Measurements from ENCODE around the gene TMF1. TPM values are rescaled to one million over a fixed set of nuclear protein-coding genes. Genes with fewer than 3 reads are reported as not detected.

TMF1 gene
- total and polyA plus RNA-seq, 12 donors, result 6.0 to 23.2 (median 20.1) TPM

DNA sequence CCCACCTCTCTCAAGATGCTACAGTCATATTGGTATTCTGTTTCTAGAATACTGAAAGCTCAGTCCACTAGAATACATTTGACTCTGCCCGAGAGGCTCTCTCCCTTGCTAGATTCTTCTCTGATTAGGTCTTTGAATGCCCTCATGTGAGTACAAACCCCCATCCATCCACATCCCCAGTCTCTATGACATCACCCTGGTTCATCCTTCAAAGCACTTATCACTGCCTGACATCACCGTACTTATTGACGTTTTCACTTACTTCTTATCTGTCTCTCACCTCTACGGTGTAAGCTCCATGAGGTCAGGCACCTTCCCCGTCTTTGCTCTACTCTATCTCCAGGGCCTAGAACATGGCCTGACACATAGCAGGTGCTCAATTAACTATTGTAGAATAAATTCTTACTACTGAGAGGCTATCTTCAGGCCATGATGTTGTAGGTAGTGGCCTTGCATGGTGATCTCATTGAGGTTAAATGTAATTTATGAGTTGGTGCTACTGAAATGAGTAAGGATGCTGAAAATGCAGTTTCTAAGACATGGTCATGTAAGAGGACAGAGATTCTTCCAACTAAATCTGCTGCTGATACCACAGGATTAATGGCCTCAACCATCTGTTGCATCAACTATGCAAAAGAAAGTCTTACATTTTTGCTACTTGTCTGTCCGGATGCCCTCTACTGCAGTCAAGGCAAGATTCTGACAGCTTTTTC is 65.5 kb downstream of the TMF1 start:
- DNase-seq (no peak), ATAC-seq (no peak)
- TF ChIP-seq, protein P1, sequence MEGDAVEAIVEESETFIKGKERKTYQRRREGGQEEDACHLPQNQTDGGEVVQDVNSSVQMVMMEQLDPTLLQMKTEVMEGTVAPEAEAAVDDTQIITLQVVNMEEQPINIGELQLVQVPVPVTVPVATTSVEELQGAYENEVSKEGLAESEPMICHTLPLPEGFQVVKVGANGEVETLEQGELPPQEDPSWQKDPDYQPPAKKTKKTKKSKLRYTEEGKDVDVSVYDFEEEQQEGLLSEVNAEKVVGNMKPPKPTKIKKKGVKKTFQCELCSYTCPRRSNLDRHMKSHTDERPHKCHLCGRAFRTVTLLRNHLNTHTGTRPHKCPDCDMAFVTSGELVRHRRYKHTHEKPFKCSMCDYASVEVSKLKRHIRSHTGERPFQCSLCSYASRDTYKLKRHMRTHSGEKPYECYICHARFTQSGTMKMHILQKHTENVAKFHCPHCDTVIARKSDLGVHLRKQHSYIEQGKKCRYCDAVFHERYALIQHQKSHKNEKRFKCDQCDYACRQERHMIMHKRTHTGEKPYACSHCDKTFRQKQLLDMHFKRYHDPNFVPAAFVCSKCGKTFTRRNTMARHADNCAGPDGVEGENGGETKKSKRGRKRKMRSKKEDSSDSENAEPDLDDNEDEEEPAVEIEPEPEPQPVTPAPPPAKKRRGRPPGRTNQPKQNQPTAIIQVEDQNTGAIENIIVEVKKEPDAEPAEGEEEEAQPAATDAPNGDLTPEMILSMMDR (IDR thresholded peaks at IDR 0.05), result no peak
- peaks cover 0 to 99% (median 45%) of the 10 kb centered on the region in 9 donors for H3K36me3 ChIP-seq
- intact Hi-C loops (cut with DNase I), result no loop called here
- no peaks in the 10 kb centered on the region for H3K9me3 ChIP-seq
- H3K27ac ChIP-seq, result no peak overlapping the region
- H3K4me1 ChIP-seq, result no peaks in the 10 kb centered on the region
- WGBS, 2 donors, result 91 to 94% methylated on average over 6 of the region's 6 CpGs
- no peaks in the 10 kb centered on the region for H3K27me3 ChIP-seq
- no peak overlapping the region for H3K4me3 ChIP-seq

DNA sequence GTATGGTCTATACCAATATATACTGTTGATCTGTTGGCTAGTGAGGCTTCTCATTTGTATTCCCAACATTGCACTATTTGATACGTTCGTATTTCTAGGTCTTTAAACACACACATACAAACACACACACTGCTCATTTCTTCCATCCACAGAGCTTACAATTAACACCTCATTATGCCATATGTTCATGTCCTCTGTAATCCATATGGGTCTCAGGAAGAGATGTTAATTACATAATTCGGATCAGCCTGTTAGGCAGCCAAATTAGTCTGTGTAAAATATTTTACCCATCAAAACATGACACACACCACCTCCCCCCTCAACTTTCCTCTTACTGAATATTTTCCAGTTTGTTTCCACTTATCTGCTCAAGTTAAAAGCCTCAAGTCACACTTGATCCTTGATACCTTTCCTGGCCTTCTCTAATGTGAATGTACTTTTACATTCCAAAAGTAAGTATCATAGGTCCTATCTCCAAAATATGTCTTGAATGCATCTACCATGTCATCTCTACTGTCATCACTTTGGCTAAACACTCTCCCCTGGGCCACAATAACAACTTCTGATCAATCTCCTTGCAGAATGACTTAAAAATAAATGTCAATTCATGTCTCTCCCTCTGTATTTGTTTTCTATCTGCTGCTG is 66.9 kb downstream of the TMF1 start:
- Histone ChIP-seq H3K36me3 (peaks cover 0 to 99% (median 55%) of the 10 kb centered on the region in 9 donors), H3K4me1 (no peaks in the 10 kb centered on the region), H3K9me3 (no peaks in the 10 kb centered on the region), H3K27ac (no peak overlapping the region), H3K4me3 (no peak overlapping the region), H3K27me3 (no peaks in the 10 kb centered on the region)
- intact Hi-C loops (cut with DNase I), result no loop called here
- TF ChIP-seq, protein P1 (IDR thresholded peaks at IDR 0.05), result no peak
- ATAC-seq, result no peak
- no peak for DNase-seq
- 53 to 82% methylated on average over 3 of the region's 3 CpGs for WGBS, 2 donors

DNA sequence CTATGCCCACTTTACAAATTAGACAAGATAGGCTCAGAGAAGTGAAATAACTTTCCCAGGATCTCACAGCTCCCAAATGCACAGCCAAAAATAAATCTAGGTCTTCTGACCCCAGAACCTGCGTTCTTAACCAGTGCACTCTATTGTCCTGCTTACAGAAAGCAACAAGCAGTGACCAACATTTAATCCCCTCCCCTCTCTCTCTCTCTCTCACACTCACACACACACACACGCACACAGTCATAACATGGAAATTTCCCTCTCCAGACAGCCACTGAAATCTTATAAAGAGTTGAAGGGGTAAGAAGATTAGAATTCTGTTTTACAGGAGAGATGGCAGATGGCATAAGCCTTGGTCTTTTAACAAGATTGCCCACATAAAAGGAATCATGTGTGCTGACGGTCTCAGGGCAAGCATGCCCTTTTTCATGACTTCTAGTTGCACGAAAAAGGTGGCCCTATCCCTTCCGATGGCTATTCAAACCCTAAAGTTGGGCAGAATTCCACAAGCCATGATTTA is 68.1 kb downstream of the TMF1 start:
- no peak for ATAC-seq
- Histone ChIP-seq H3K4me1 (no peaks in the 10 kb centered on the region), H3K27me3 (no peaks in the 10 kb centered on the region), H3K36me3 (peaks cover 0 to 100% (median 67%) of the 10 kb centered on the region in 9 donors), H3K9me3 (no peaks in the 10 kb centered on the region), H3K27ac (no peak overlapping the region), H3K4me3 (no peak overlapping the region)
- DNase-seq, result no peak
- intact Hi-C loops (cut with DNase I), result no loop called here
- 87 to 96% methylated on average over 5 of the region's 5 CpGs for WGBS, 2 donors
- TF ChIP-seq, protein P1 (IDR thresholded peaks at IDR 0.05), result no peak

DNA sequence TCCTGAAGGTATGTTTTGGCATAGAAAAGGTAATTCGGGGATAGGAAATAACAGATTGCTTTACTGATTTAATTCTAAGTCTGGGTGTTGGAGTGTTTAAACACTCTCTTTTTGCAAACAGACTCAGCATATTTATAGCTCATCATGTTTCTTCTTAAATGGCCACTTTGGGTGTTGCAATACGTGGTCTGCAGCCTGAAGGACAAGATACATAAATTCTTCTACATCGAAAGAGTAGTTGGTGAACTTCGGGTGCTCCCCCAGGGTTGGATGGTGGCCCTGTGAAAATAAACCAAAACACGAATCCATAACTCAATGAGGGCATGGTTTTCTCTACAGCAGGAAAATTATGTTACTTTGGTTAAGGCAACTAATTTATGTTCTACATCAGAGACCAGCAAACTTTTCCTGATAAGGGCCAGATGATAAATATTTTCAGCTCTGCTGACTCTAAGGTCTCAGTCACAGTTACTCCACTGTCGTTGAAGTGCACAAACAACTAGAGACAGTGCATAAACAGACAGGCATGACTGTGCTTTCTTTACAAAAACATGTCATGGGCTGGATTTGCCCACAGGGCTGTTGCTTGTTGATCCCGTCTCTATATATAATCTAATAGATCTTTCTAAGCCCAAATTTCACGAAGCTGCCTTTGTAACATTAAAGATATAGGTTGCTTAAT is 74.5 kb downstream of the TMF1 start:
- intact Hi-C loops (cut with DNase I), result no loop called here
- H3K4me3 ChIP-seq, result no peak overlapping the region
- 86 to 95% methylated on average over 8 of the region's 8 CpGs for WGBS, 2 donors
- TF ChIP-seq, protein P1 (IDR thresholded peaks at IDR 0.05), result no peak
- ATAC-seq (no peak), DNase-seq (no peak)
- no peak overlapping the region for H3K27ac ChIP-seq
- H3K4me1 ChIP-seq, result no peaks in the 10 kb centered on the region
- H3K27me3 ChIP-seq, result no peaks in the 10 kb centered on the region
- no peaks in the 10 kb centered on the region for H3K9me3 ChIP-seq
- H3K36me3 ChIP-seq, result peaks cover 0 to 84% (median 60%) of the 10 kb centered on the region in 9 donors
